Lung (tissue), 12 donors: Measurements from ENCODE around the gene DPEP2. TPM values are rescaled to one million over a fixed set of nuclear protein-coding genes. Genes with fewer than 3 reads are reported as not detected.

Experiments used
- ATAC-seq: fragments of 200-7000 bp; cut with Tn5 transposase; one replicate; pipeline ENCODE4 v1.9.1; 2020; ENCODE audit warnings: moderate number of reproducible peaks; ENCODE audit not compliant: insufficient read depth, low FRiP score
- DNase-seq, 3 donors: peaks; one replicate each; pipeline ENCODE4 v3.0.0-alpha.2; 2013 to 2017
- H3K27ac ChIP-seq, 2 donors: one replicate each; pipeline ENCODE4 v1.5.1; 2013; ENCODE audit warnings: mild to moderate bottlenecking in 2 of 2, moderate library complexity in 2 of 2, control low read depth in 1 of 2, inconsistent platforms in 1 of 2, low read depth in 1 of 2, low read length in 1 of 2
- H3K27me3 ChIP-seq, 3 donors: one replicate each; pipeline ENCODE4 v1.5.1; 2013; ENCODE audit warnings: low read length in 2 of 3; ENCODE audit not compliant: control insufficient read depth in 3 of 3, insufficient read depth in 3 of 3
- H3K36me3 ChIP-seq, 4 donors: one replicate each; pipeline ENCODE4 v1.5.1; 2013; ENCODE audit warnings: low read length in 4 of 4, mild to moderate bottlenecking in 1 of 4, moderate library complexity in 1 of 4; ENCODE audit not compliant: control insufficient read depth in 4 of 4, insufficient read depth in 4 of 4
- H3K4me1 ChIP-seq, 5 donors: one replicate each; pipeline ENCODE4 v1.5.1; 2013; ENCODE audit warnings: low read length in 5 of 5, mild to moderate bottlenecking in 2 of 5, moderate library complexity in 1 of 5; ENCODE audit not compliant: control insufficient read depth in 5 of 5, insufficient read depth in 5 of 5
- H3K4me3 ChIP-seq: one replicate; pipeline ENCODE4 v1.5.1; 2013; ENCODE audit warnings: mild to moderate bottlenecking, control low read depth, moderate library complexity
- H3K9ac ChIP-seq, 2 donors: one replicate each; pipeline ENCODE4 v1.5.1; 2013; ENCODE audit warnings: low read length in 2 of 2, control low read depth in 1 of 2; ENCODE audit not compliant: insufficient read depth in 1 of 2
- H3K9me3 ChIP-seq, 4 donors: one replicate each; pipeline ENCODE4 v1.5.1; 2013; ENCODE audit warnings: low read length in 3 of 4, mild to moderate bottlenecking in 1 of 4, moderate library complexity in 1 of 4; ENCODE audit not compliant: control insufficient read depth in 4 of 4, insufficient read depth in 3 of 4
- CTCF ChIP-seq: IDR thresholded peaks from 2 replicates; pipeline ENCODE4 v1.5.1; 2012; ENCODE audit warnings: mild to moderate bottlenecking; ENCODE audit errors: control extremely low read depth, extremely low read depth
- WGBS, 2 donors: extraction: QIAGEN DNeasy Blood & Tissue Kit; methylation state at CpG; one replicate each; pipeline ENCODE4 v1.1.7; 2013; 5-methylcytosine and 5-hydroxymethylcytosine counted together
- polyA plus RNA-seq, 2 donors: library from polyadenylated mRNA; stranded (reverse); fragments of 200-250 nt; gene quantifications; one replicate each; pipeline ENCODE4 v1.2.1, GENCODE V29; 2013
- total RNA-seq, 2 donors: library from RNA; depleted of rRNA in 1 of 2; stranded (reverse); fragments of >200 nt in 1 of 2; gene quantifications; one replicate each; pipeline ENCODE4 v1.2.1, GENCODE V29; 2014 to 2021
- donor health status: control.
- donor health status: control.
- donor health status: Bipolar disorder and iron deficiency.
- donor health status: healthy.
- donor health status: DM: yes; HTN: yes; CAD: no.

DPEP2 gene
- total and polyA plus RNA-seq, 4 donors: 9.2 to 20.4 (median 12.0) TPM

- Histone ChIP-seq H3K9me3 (no peaks in the 10 kb centered on the region), H3K9ac (no peak overlapping the region), H3K27me3 (no peaks in the 10 kb centered on the region), H3K27ac (no peak overlapping the region), H3K4me1 (peaks cover 0 to 10% (median 0%) of the 10 kb centered on the region in 5 donors), H3K36me3 (peaks cover 22 to 81% (median 53%) of the 10 kb centered on the region in 4 donors), H3K4me3 (no peak overlapping the region)
- TF ChIP-seq CTCF: no peak
- no peak for ATAC-seq
- 92 to 93% methylated on average over 11 of the region's 11 CpGs for WGBS, 2 donors
- DNase-seq: no peak
These were observed 49.6 kb downstream of the DPEP2 start for GRCh38 chr16:67949645-67950044.

- no peak for ATAC-seq
- Histone ChIP-seq H3K9me3 (no peaks in the 10 kb centered on the region), H3K4me1 (peaks cover 0 to 19% (median 0%) of the 10 kb centered on the region in 5 donors), H3K27me3 (no peaks in the 10 kb centered on the region), H3K9ac (no peak overlapping the region), H3K4me3 (no peak overlapping the region), H3K36me3 (peaks cover 26 to 87% (median 48%) of the 10 kb centered on the region in 4 donors), H3K27ac (peak overlapping the region in 1 of 2 donors; percentile 18)
- no peak for TF ChIP-seq CTCF
- no peak for DNase-seq
- 94 to 95% methylated on average over 15 of the region's 15 CpGs for WGBS, 2 donors
These were observed 51.3 kb downstream of the DPEP2 start for GRCh38 chr16:67948015-67948414.

GRCh38 chr16:67946966-67947558 is 52.2 kb downstream of the DPEP2 start:
- 94 to 95% methylated on average over 24 to 28 of the region's 28 CpGs for WGBS, 2 donors
- no peak for TF ChIP-seq CTCF
- Histone ChIP-seq H3K9me3 (no peaks in the 10 kb centered on the region), H3K27ac (no peak overlapping the region), H3K9ac (no peak overlapping the region), H3K4me3 (no peak overlapping the region), H3K4me1 (peaks cover 0 to 19% (median 0%) of the 10 kb centered on the region in 5 donors), H3K36me3 (peaks cover 26 to 94% (median 53%) of the 10 kb centered on the region in 4 donors), H3K27me3 (no peaks in the 10 kb centered on the region)
- DNase-seq (no peak), ATAC-seq (no peak)
